Loucy (cell line): ENCODE results near the gene PLEKHA7.

Experiments
- EZH2phosphoT487 ChIP-seq: fragments of 200-600 bp; IDR thresholded peaks from 2 replicates; pipeline ENCODE4 v1.6.1; 2018; ENCODE audit warnings: antibody characterized with exemption, mild to moderate bottlenecking, moderate library complexity, borderline replicate concordance
- TF ChIP-seq, protein P1 (sequence below): fragments of 200-600 bp; sonication (generic); conservative IDR thresholded peaks from 2 replicates; pipeline ENCODE4 v1.5.1; 2014; ENCODE audit warnings: mild to moderate bottlenecking, antibody characterized with exemption, low read length

DNA sequence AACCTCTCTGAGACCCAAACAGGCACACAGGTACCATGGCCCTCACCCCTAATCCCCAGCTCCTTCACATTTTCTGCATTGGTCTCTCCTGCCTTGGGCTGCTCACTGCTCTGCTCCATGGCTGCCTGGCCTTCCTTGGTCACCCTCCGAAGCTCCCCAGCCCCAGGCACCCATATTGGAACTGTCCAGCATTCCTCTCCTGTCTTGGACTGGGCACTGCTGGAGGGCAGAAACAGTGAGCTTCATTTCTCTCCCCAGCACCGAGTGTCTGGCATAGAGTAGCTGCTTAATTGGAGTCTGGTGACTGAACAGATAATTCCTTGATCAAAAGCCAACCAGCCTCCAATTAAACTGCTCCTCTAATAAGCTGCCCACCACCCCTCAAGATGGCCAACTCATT, 13.2 kb downstream of the PLEKHA7 start:
- no peak for TF ChIP-seq EZH2phosphoT487
- TF ChIP-seq, protein P1, sequence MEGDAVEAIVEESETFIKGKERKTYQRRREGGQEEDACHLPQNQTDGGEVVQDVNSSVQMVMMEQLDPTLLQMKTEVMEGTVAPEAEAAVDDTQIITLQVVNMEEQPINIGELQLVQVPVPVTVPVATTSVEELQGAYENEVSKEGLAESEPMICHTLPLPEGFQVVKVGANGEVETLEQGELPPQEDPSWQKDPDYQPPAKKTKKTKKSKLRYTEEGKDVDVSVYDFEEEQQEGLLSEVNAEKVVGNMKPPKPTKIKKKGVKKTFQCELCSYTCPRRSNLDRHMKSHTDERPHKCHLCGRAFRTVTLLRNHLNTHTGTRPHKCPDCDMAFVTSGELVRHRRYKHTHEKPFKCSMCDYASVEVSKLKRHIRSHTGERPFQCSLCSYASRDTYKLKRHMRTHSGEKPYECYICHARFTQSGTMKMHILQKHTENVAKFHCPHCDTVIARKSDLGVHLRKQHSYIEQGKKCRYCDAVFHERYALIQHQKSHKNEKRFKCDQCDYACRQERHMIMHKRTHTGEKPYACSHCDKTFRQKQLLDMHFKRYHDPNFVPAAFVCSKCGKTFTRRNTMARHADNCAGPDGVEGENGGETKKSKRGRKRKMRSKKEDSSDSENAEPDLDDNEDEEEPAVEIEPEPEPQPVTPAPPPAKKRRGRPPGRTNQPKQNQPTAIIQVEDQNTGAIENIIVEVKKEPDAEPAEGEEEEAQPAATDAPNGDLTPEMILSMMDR = no peak
